Activated CD8-positive, alpha-beta memory T cell treated with anti-CD3 and anti-CD28 coated beads, Interleukin-2, amount 10 ng/mL, durations not matched to agents 7 days and 5 days (primary cell): ENCODE results near the gene TPRG1L. TPM values are rescaled to one million over a fixed set of nuclear protein-coding genes. Genes with fewer than 3 reads are reported as not detected.
"Not testable (repeated sequence)": the region's sequence is repeated elsewhere in the genome, so short reads cannot be mapped to it uniquely, and the experiment has no call there.

ENCODE experiments used
- ATAC-seq: fragments of 150-1000 bp; cut with Tn5 transposase; one replicate; pipeline ENCODE4 v1.10.0; 2021; ENCODE audit warnings: moderate library complexity
- CTCF ChIA-PET: fragments of 350-600 bp; sonication (Branson Sonifier 250); formaldehyde crosslinking; loops from one replicate; lab custom pipeline; 2021; ENCODE audit warnings: antibody characterized with exemption; lab: Charles Lee
- DNase-seq: peaks from one replicate; pipeline ENCODE4 v3.0.0-alpha.2; 2020
- H3K27ac Mint-ChIP-seq: one replicate; pipeline ENCODE4 v1.8.0; 2021; ENCODE audit warnings: mild to moderate bottlenecking, mixed read lengths
- H3K27me3 Mint-ChIP-seq: one replicate; pipeline ENCODE4 v1.8.0; 2021; ENCODE audit warnings: mixed read lengths
- H3K36me3 Mint-ChIP-seq: one replicate; pipeline ENCODE4 v1.8.0; 2021; ENCODE audit warnings: mild to moderate bottlenecking, mixed read lengths
- H3K4me1 Mint-ChIP-seq: one replicate; pipeline ENCODE4 v1.8.0; 2021; ENCODE audit warnings: mixed read lengths
- H3K4me3 Mint-ChIP-seq: one replicate; pipeline ENCODE4 v1.8.0; 2021; ENCODE audit warnings: mild to moderate bottlenecking, moderate library complexity, mixed read lengths
- H3K9me3 Mint-ChIP-seq: one replicate; pipeline ENCODE4 v1.8.0; 2022; ENCODE audit warnings: low read depth, mixed read lengths
- total RNA-seq, 2 experiments: library from RNA; stranded (reverse); gene quantifications; one replicate each; pipeline ENCODE4 v1.2.3, GENCODE V29; 2021

The TPRG1L gene
- total RNA-seq, result 10 to 100 TPM in 1 of 2 experiments, 1 to 10 TPM in 1; 8.6 to 13.2 TPM

DNA sequence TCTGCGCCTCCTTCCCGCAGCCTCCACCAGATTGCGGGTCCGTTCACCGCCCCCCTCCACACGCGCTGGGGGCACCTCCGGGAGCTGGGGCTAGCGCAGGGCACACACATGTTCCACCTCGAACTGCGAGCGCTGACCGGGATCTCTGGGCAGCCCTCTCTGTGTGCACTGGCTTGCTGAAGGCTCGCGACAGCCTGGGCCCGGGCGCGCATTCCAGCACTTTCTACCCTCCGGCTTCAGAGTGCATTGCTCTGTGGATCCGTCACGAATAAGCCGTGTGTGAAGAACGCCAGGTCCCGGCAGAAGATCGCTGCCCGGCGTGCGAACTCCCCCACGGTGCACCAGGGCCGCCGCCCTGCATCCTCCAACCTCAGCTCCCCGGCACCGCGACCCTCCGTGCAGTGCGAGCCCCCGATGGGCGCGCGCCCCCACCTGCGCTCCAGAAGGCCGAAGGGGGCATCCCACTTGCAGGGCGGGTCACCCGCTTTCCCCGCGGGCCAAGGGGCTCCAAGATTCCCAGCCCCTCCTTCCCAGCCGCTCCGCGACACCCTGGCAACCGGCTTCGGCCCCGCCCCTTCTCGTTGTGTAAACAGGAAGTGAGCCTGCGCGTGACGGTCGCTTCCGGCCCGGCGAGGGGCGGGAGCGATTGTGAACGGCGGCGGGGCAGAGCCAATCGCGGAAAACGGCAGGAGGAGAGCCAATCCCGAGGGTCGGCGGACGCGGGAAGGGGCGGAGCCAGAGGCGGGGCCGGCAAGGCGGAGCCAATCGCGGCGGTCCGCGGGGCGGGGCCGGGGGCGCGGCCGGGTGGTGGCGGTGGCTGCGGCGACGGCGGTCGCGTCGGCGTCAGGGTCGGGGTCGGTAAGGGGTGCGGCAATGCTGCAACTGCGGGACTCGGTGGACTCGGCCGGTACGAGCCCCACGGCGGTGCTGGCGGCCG, at the start of gene TPRG1L:
Gene TPRG1L, plus strand, starts transcription at position 816 of the 937 bp plus-strand sequence. Its CDS starts 58 bp downstream, at position 874.
- peak within 1 kb of the TSS; percentile 86 for H3K4me3 Mint-ChIP-seq
- no peaks in the 10 kb centered on the region for H3K9me3 Mint-ChIP-seq
- ATAC-seq (peak; percentile 95), DNase-seq (peak; percentile 98)
- H3K4me1 Mint-ChIP-seq, result peaks cover 18% of the 10 kb centered on the region
- H3K27ac Mint-ChIP-seq, result peak within 1 kb of the TSS; percentile 92
- CTCF ChIA-PET, result interaction anchor here (0.7 to 1.0 kb wide), 3 partner anchors 10 to 134 kb away, joined by 3 to 4 read pairs (median 3); no protein-coding TSS in a partner anchor
- peaks cover 3% of the 10 kb centered on the region for H3K36me3 Mint-ChIP-seq
- H3K27me3 Mint-ChIP-seq, result no peaks in the 10 kb centered on the region

DNA sequence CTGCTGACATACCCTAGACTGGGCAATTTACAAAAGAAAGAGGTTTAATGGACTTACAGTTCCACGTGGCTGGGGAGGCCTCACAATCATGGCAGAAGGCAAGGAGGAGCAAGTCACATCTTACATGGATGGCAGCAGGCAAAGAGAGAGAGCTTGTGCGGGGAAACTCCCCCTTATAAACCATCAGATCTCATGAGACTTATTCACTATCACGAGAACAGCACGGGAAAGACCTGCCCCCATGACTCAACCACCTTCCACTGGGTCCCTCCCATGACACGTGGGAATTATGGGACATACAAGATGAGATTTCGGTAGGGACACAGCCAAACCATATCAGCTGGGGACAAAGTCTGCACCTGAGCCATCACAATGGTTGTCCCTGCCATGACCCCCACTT, 49.3 kb upstream of the TPRG1L start:
- H3K9me3 Mint-ChIP-seq, CTCF ChIA-PET, DNase-seq, H3K27me3 Mint-ChIP-seq, H3K36me3 Mint-ChIP-seq, ATAC-seq, H3K4me3 Mint-ChIP-seq, H3K4me1 Mint-ChIP-seq, H3K27ac Mint-ChIP-seq: not testable (repeated sequence)

DNA sequence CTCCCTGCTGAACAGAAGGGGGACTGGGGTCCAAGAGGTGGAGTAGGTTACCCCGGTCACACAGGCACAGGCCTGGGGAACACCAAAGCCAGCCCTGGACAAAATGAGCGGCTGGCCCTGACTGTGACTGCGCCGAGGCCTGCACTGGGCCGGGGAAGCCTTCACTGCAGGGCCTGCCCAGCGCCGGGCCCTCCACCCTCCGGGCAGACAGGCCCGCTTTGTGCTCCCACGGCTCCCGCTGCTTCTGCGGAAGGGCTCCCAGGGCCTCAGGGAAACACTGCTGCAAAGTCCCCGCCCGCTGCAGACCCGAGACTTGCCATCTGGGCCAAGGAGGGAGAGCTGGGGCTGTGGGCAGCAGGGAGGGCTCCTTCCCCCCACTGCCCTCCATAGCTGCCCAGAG, 48.8 kb upstream of the TPRG1L start:
- CTCF ChIA-PET, result interaction anchor here (1.4 kb wide), 1 partner anchor 11 kb away, joined by 3 read pairs; no protein-coding TSS in a partner anchor
- Mint-ChIP-seq H3K27ac (no peak overlapping the region), H3K4me1 (no peaks in the 10 kb centered on the region), H3K27me3 (no peaks in the 10 kb centered on the region), H3K4me3 (no peak overlapping the region), H3K36me3 (no peaks in the 10 kb centered on the region), H3K9me3 (no peaks in the 10 kb centered on the region)
- ATAC-seq (no peak), DNase-seq (no peak)

DNA sequence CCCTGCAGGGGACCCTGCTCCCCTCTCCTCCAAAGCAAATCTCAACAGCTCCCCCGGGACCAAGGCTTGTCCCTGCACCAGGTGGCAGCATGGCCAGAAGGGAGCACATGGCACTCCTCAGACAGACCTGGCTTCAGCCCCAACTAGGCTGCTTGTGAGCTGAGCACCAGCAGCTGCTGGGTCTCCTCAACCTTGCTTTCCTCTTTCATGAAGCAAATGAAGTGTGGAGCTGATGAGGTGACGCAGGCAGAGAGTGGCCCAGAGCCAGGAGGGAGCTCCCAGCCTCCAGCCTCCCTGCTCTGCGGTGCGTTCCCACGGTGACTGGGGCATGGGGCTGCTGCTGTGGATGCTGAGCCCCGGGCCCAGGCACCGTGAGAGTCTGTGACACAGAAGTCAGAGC, 47.5 kb upstream of the TPRG1L start:
- Mint-ChIP-seq H3K9me3 (no peaks in the 10 kb centered on the region), H3K27me3 (no peaks in the 10 kb centered on the region), H3K4me1 (no peaks in the 10 kb centered on the region), H3K36me3 (no peaks in the 10 kb centered on the region), H3K4me3 (no peak overlapping the region), H3K27ac (no peak overlapping the region)
- no peak for DNase-seq
- no peak for ATAC-seq
- CTCF ChIA-PET, result interaction anchor here (1.4 kb wide), 1 partner anchor 12 kb away, joined by 3 read pairs; no protein-coding TSS in a partner anchor

DNA sequence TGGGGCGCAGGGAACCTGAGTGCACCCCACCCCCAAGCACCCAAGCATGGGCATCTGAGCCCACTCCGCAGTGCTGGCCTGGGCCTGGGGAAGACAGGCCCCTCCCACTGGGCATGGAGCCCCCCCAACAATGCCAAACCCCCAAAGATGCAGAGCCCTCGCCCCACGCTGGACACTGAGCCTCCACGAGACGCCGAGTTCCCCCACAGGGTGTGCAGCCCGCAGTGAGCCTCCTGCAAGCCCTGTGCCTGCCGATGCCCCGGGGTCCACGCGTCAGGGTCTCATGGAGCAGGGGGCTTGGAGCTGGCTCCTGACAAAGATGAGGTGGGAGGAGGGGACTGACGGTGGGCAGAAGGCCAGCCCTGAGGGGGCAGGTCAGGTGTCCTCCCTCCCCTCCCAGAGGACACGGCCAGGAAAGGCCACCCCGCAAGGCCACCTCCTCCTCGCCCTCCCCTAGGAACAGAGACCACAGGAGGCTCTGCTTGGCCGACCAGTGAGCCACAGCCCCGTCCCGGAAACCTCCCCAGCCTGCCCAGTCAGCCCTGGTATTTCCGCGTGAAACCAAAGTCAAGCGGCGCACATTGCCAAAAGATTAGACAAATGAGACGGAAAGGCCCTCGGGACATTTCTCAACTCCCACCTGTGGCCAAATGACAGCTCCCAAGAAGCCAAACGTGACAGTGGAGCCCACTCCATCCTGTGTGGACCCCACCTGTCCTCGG, 46.9 kb upstream of the TPRG1L start:
- no peak for DNase-seq
- Mint-ChIP-seq H3K9me3 (no peaks in the 10 kb centered on the region), H3K4me3 (no peak overlapping the region), H3K27me3 (no peaks in the 10 kb centered on the region), H3K4me1 (no peaks in the 10 kb centered on the region), H3K27ac (no peak overlapping the region), H3K36me3 (no peaks in the 10 kb centered on the region)
- CTCF ChIA-PET, result interaction anchor here (1.4 kb wide), 1 partner anchor 41 kb away, joined by 3 read pairs; no protein-coding TSS in a partner anchor
- no peak for ATAC-seq

DNA sequence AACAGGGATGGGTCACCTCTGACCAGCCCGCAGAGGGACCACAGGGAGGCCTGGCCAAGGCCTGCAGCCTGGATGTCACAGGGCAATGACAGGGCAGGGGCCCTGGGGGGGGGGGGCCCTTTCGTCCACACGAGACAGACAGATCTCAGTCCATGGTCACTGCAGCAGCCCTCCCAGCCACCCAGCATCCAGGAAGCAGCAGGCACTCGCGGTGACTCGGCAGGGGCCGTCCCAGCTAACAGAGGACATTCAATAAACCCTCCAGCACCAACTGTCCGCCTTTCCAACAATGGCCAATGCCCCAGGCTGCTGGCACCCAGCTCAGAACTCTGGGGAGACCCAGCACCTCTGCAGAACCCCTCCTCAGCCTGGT, 46.4 kb upstream of the TPRG1L start:
- Mint-ChIP-seq H3K9me3 (no peaks in the 10 kb centered on the region), H3K36me3 (no peaks in the 10 kb centered on the region), H3K4me1 (no peaks in the 10 kb centered on the region), H3K27me3 (no peaks in the 10 kb centered on the region), H3K27ac (no peak overlapping the region), H3K4me3 (no peak overlapping the region)
- CTCF ChIA-PET, result interaction anchor here (1.4 kb wide), 1 partner anchor 41 kb away, joined by 3 read pairs; no protein-coding TSS in a partner anchor
- ATAC-seq (no peak), DNase-seq (no peak)

DNA sequence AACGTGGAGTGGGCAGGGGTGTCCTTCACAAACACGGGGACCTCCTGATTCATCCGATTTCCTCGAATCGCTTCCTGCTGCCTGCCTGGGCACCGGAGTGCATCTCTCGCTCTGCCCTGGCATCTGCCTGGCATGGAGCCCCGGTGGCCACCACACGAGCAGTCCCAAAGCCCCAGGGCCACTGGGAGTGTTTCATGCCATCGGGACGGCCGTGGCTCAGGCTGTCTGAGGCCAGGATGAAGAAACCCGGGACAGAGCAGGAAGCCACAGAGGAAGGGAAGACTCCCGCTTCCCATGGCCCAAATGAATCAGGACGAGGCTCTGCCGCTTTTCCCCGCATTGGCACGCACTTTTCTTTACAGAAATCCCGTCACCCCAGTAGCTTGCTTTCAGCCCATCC, 45.9 kb upstream of the TPRG1L start:
- Mint-ChIP-seq H3K27me3 (no peaks in the 10 kb centered on the region), H3K9me3 (no peaks in the 10 kb centered on the region), H3K27ac (no peak overlapping the region), H3K4me1 (no peaks in the 10 kb centered on the region), H3K36me3 (no peaks in the 10 kb centered on the region), H3K4me3 (no peak overlapping the region)
- ATAC-seq (no peak), DNase-seq (no peak)
- CTCF ChIA-PET, result interaction anchor here (1.4 kb wide), 1 partner anchor 40 kb away, joined by 3 read pairs; no protein-coding TSS in a partner anchor

DNA sequence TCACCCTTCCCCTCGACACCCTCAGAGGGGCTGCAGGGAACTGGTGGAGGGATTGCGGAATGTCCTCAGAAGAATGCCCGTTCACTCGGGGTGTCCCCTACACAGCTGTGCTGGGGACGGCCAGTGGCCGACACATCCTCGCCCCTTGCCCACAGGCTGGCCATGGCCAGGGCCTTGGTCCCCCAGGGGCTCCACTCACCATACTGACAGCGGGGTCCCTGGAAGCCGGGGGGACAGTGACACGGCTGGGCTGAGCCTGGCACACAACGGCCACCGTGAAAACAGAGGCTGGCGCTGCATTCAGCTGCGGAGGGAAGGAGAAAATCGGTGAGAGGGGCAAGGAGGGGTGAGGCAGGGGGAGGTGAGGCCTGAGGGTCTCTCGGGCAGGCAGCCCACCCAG, 45.2 kb upstream of the TPRG1L start:
- Mint-ChIP-seq H3K4me1 (no peaks in the 10 kb centered on the region), H3K27me3 (no peaks in the 10 kb centered on the region), H3K27ac (no peak overlapping the region), H3K4me3 (no peak overlapping the region), H3K36me3 (no peaks in the 10 kb centered on the region), H3K9me3 (no peaks in the 10 kb centered on the region)
- DNase-seq (no peak), ATAC-seq (no peak)
- CTCF ChIA-PET, result interaction anchor here (1.4 kb wide), 1 partner anchor 40 kb away, joined by 3 read pairs; no protein-coding TSS in a partner anchor

DNA sequence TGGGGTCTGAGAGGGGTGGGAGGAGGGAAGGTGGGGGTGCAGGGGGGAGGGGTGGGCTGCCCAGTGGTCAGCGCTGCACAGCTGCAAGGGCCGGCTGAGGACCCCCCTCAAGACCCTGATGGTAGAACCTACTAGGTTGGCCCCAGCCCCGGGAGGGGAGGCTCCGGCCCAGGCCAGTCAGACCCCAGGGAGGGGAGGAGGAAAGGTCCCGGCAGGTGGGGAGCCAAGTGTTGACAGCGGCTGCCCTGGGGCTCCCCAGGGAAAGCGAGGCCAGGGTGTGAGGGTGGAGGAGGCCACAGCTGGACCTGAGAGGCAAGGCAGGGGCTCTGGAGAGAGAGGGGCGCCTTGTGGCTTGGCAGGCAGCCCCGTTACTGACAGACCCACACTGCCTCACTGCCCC, 44.6 kb upstream of the TPRG1L start:
- H3K27ac Mint-ChIP-seq, result no peak overlapping the region
- H3K9me3 Mint-ChIP-seq, result no peaks in the 10 kb centered on the region
- no peaks in the 10 kb centered on the region for H3K36me3 Mint-ChIP-seq
- no peaks in the 10 kb centered on the region for H3K4me1 Mint-ChIP-seq
- CTCF ChIA-PET, result no interaction called here
- H3K27me3 Mint-ChIP-seq, result no peaks in the 10 kb centered on the region
- no peak for ATAC-seq
- no peak overlapping the region for H3K4me3 Mint-ChIP-seq
- DNase-seq, result no peak

DNA sequence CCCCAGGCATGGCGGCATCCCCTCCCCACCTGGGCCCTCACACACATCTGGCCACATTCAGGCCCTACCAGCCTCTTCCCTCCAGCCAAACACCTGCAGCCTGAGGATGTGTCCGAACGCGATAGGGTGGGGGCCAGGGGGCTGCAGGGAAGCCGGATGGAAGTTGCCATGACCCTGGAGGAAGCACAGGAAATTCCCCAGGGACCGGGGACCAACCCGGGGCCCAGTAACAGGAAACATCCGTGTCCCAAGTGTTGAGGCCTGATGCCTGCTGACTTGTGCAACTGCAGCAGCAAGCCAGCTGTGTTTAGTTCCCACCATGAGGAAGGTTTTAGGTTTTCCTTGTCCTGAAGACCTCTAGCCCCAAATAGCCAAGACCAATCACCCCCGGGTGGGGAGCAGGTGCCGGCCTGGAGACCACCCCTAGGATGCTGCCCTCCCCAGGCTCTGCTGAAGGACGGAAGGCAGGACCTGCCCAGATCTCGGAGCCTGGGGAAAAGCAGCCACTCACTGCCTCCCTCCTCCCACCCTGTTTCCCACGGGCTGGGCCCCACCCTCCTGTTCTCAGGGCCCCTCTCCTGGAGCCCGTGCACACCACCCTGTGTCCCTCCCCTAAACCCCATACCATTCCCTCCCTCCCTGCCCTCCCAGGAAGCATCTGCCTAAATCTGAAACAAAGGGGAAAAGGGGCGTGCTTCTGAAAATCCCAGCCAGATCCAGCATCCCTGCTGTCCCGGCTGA, 43.3 kb upstream of the TPRG1L start:
- Mint-ChIP-seq H3K27ac (no peak overlapping the region), H3K27me3 (no peaks in the 10 kb centered on the region), H3K4me1 (no peaks in the 10 kb centered on the region), H3K4me3 (no peak overlapping the region), H3K9me3 (no peaks in the 10 kb centered on the region), H3K36me3 (no peaks in the 10 kb centered on the region)
- CTCF ChIA-PET, result no interaction called here
- DNase-seq (no peak), ATAC-seq (no peak)

DNA sequence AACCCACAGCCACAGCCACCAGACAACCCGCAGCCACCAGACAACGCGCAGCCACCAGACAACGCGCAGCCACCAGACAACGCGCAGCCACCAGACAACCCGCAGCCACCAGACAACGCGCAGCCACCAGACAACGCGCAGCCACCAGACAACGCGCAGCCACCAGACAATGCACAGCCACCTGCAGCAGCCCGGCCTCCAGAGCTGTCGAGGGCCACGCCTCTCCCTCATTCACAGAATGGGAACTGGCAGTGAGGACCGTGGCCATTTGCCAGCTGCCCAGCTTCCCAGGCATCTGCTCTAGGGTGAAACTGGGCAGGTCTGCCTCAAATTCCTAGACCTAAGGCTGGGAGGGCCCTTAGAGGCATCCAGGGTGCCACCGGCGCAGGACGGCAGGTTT, 41.1 kb upstream of the TPRG1L start:
- H3K4me3 Mint-ChIP-seq, H3K27me3 Mint-ChIP-seq, H3K4me1 Mint-ChIP-seq, H3K36me3 Mint-ChIP-seq, H3K27ac Mint-ChIP-seq, H3K9me3 Mint-ChIP-seq, ATAC-seq, CTCF ChIA-PET, DNase-seq: not testable (repeated sequence)

DNA sequence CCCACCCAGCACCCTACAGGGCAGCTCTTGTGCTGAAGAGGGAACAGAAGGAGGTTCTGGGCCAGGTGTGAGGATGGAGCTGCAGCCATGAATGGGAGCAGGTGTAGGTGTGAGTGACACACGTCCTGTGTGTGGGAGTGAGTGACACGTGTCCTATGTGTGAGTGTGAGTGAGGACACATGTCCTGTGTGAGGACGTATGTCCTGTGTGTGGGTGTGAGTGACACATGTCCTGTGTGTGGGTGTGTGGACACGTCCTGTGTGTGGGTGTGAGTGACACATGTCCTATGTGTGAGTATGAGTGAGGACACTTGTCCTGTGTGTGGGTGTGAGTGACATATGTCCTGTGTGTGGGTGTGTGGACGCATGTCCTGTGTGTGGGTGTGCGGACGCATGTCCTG, 39.9 kb upstream of the TPRG1L start:
- ATAC-seq (no peak), DNase-seq (no peak)
- Mint-ChIP-seq H3K9me3 (no peaks in the 10 kb centered on the region), H3K27me3 (no peaks in the 10 kb centered on the region), H3K4me3 (no peak overlapping the region), H3K4me1 (no peaks in the 10 kb centered on the region), H3K27ac (no peak overlapping the region), H3K36me3 (no peaks in the 10 kb centered on the region)
- CTCF ChIA-PET, result no interaction called here

DNA sequence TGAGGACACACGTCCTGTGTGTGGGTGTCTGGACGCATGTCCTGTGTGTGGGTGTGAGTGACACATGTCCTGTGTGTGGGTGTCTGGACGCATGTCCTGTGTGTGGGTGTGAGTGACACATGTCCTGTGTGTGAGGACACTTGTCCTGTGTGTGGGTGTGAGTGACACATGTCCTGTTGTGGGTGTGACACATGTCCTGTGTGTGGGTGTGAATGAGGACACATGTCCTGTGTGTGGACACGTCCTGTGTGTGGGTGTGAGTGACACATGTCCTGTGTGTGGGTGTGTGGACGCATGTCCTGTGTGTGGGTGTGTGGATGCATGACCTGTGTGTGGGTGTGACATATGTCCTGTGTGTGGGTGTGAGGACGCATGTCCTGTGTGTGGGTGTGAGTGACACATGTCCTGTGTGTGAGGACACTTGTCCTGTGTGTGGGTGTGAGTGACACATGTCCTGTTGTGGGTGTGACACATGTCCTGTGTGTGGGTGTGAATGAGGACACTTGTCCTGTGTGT, 39.4 kb upstream of the TPRG1L start:
- H3K4me3 Mint-ChIP-seq, H3K27me3 Mint-ChIP-seq, H3K9me3 Mint-ChIP-seq, H3K4me1 Mint-ChIP-seq, H3K36me3 Mint-ChIP-seq, ATAC-seq, H3K27ac Mint-ChIP-seq, CTCF ChIA-PET, DNase-seq: not testable (repeated sequence)
